GM19043 (cell line): ENCODE measurements around the gene FAM131C.
"Not testable (repeated sequence)": the region's sequence is repeated elsewhere in the genome, so short reads cannot be mapped to it uniquely, and the experiment has no call there.

Experiments used
- ATAC-seq: cut with Tn5 transposase; IDR thresholded peaks from one replicate; pipeline ENCODE4 v1.9.1; 2021; ENCODE audit warnings: low read depth; ENCODE audit not compliant: unreplicated experiment

The FAM131C gene

GRCh38 chr1:16062687-16063075, 10.8 kb downstream of the FAM131C start:
- not testable (repeated sequence) for ATAC-seq

- not testable (repeated sequence) for ATAC-seq
Measured at GRCh38 chr1:16061989-16062686, 11.3 kb downstream of the FAM131C start.

- no peak for ATAC-seq
Measured at GRCh38 chr1:16061266-16061665, 12.2 kb downstream of the FAM131C start.

GRCh38 chr1:16058394-16059120, 14.9 kb downstream of the FAM131C start:
- ATAC-seq: not testable (repeated sequence)

- not testable (repeated sequence) for ATAC-seq
Measured at GRCh38 chr1:16057314-16057915, 16.0 kb downstream of the FAM131C start.

GRCh38 chr1:16056521-16056912, 16.9 kb downstream of the FAM131C start:
- not testable (repeated sequence) for ATAC-seq

- peak; percentile 71 for ATAC-seq
Measured at GRCh38 chr1:16055613-16056520, 17.6 kb downstream of the FAM131C start.

GRCh38 chr1:16054598-16055540, 18.6 kb downstream of the FAM131C start:
- ATAC-seq: no peak

GRCh38 chr1:16053781-16054502, 19.5 kb downstream of the FAM131C start:
- ATAC-seq: no peak

GRCh38 chr1:16051949-16052348, 21.5 kb downstream of the FAM131C start:
- not testable (repeated sequence) for ATAC-seq

GRCh38 chr1:16051039-16051438, 22.4 kb downstream of the FAM131C start:
- no peak for ATAC-seq

GRCh38 chr1:16050328-16050727, 23.1 kb downstream of the FAM131C start:
- ATAC-seq: no peak

GRCh38 chr1:16048573-16049189, 24.8 kb downstream of the FAM131C start:
- no peak for ATAC-seq

GRCh38 chr1:16047791-16048475, 25.5 kb downstream of the FAM131C start:
- no peak for ATAC-seq

- no peak for ATAC-seq
Measured at GRCh38 chr1:16046842-16047241, 26.6 kb downstream of the FAM131C start.

GRCh38 chr1:16043950-16044349, 29.5 kb downstream of the FAM131C start:
- no peak for ATAC-seq

GRCh38 chr1:16043521-16043920, 29.9 kb downstream of the FAM131C start, which contains the start of gene CLCNKB:
Gene CLCNKB (plus strand): TSS chr1:16043782. CDS start chr1:16044493, 711 bp downstream.
- no peak for ATAC-seq

GRCh38 chr1:16042654-16043053, 30.8 kb downstream of the FAM131C start:
- ATAC-seq: not testable (repeated sequence)
